ENCODE measurements around the gene KIF2C.

Gene KIF2C

GRCh38 chr1:44705470-44705869 is 34.2 kb upstream of the KIF2C start:
- no peak for TF ChIP-seq CTCF (IDR thresholded peaks at IDR 0.05; ENCODE audit: low read depth, low read length, missing control alignments)
- DNase-seq = no peak
- H3K36me3 ChIP-seq (replicated peaks) = no peaks in the 10 kb centered on the region
- H3K27me3 ChIP-seq (replicated peaks) = no peaks in the 10 kb centered on the region
- no peak overlapping the region for H3K27ac ChIP-seq
- H3K4me3 ChIP-seq (ENCODE audit: low read depth, low read length) = no peak overlapping the region
- in situ Hi-C loops (cut with HindIII; ENCODE audit: low pct_ligation_motif_present, low sequenced_read_pairs) = no loop called here

GRCh38 chr1:44705938-44706337 is 33.7 kb upstream of the KIF2C start:
- Histone ChIP-seq H3K4me3 (ENCODE audit: low read depth, low read length) (no peak overlapping the region), H3K27ac (no peak overlapping the region), H3K27me3 (replicated peaks) (no peaks in the 10 kb centered on the region), H3K36me3 (replicated peaks) (no peaks in the 10 kb centered on the region)
- no peak for DNase-seq
- in situ Hi-C loops (cut with HindIII; ENCODE audit: low pct_ligation_motif_present, low sequenced_read_pairs) = no loop called here
- TF ChIP-seq CTCF (IDR thresholded peaks at IDR 0.05; ENCODE audit: low read depth, low read length, missing control alignments) = no peak

GRCh38 chr1:44707112-44707881 is 32.3 kb upstream of the KIF2C start:
- in situ Hi-C loops (cut with HindIII; ENCODE audit: low pct_ligation_motif_present, low sequenced_read_pairs) = no loop called here
- TF ChIP-seq CTCF (IDR thresholded peaks at IDR 0.05; ENCODE audit: low read depth, low read length, missing control alignments) = no peak
- peak; percentile 90 for DNase-seq
- Histone ChIP-seq H3K36me3 (replicated peaks) (no peaks in the 10 kb centered on the region), H3K27me3 (replicated peaks) (no peaks in the 10 kb centered on the region), H3K4me3 (ENCODE audit: low read depth, low read length) (no peak overlapping the region), H3K27ac (peak overlapping the region; percentile 74)

GRCh38 chr1:44707959-44708831 is 31.4 kb upstream of the KIF2C start:
- in situ Hi-C loops (cut with HindIII; ENCODE audit: low pct_ligation_motif_present, low sequenced_read_pairs) = no loop called here
- Histone ChIP-seq H3K4me3 (ENCODE audit: low read depth, low read length) (no peak overlapping the region), H3K27me3 (replicated peaks) (no peaks in the 10 kb centered on the region), H3K36me3 (replicated peaks) (no peaks in the 10 kb centered on the region), H3K27ac (no peak overlapping the region)
- peak; percentile 66 for TF ChIP-seq CTCF (IDR thresholded peaks at IDR 0.05; ENCODE audit: low read depth, low read length, missing control alignments)
- DNase-seq = peak; percentile 63

- no peak for TF ChIP-seq CTCF (IDR thresholded peaks at IDR 0.05; ENCODE audit: low read depth, low read length, missing control alignments)
- H3K27me3 ChIP-seq (replicated peaks) = no peaks in the 10 kb centered on the region
- DNase-seq = no peak
- no peak overlapping the region for H3K4me3 ChIP-seq (ENCODE audit: low read depth, low read length)
- H3K36me3 ChIP-seq (replicated peaks) = no peaks in the 10 kb centered on the region
- no peak overlapping the region for H3K27ac ChIP-seq
- in situ Hi-C loops (cut with HindIII; ENCODE audit: low pct_ligation_motif_present, low sequenced_read_pairs) = no loop called here
Measured at GRCh38 chr1:44713321-44713781, 26.3 kb upstream of the KIF2C start.
